Epithelial cell of proximal tubule (primary cell): ENCODE measurements around the gene C11orf68. TPM values are rescaled to one million over a fixed set of nuclear protein-coding genes. Genes with fewer than 3 reads are reported as not detected.
A peak's percentile ranks its signal among the peaks of the same experiment; 100 is the strongest.
"Not testable (repeated sequence)": the region's sequence is repeated elsewhere in the genome, so short reads cannot be mapped to it uniquely, and the experiment has no call there.

ENCODE experiments used
- DNase-seq: peaks from one replicate; pipeline ENCODE4 v3.0.0-alpha.2; 2011; ENCODE audit warnings: low read depth
- H3K4me3 ChIP-seq: 2 replicates; pipeline ENCODE4 v1.5.1; 2011; ENCODE audit warnings: low read depth, mild to moderate bottlenecking, low read length
- CTCF ChIP-seq: conservative IDR thresholded peaks from 2 replicates; pipeline ENCODE4 v1.5.1; 2012; ENCODE audit warnings: low read depth, mild to moderate bottlenecking, low read length
- total RNA-seq: library from RNA; depleted of rRNA; stranded (reverse); fragments of >200 nt; gene quantifications from 2 replicates; pipeline ENCODE4 v1.2.3, GENCODE V29; 2015

The C11orf68 gene
- total RNA-seq, 1 donor from 2014 or later, result 6.6 TPM

- no peak for DNase-seq
- no peak overlapping the region for H3K4me3 ChIP-seq
- TF ChIP-seq CTCF, result no peak
Measured at GRCh38 chr11:65896034-65896999, 22.5 kb downstream of the C11orf68 start.

- no peak for TF ChIP-seq CTCF
- no peak for DNase-seq
- H3K4me3 ChIP-seq, result no peak overlapping the region
Measured at GRCh38 chr11:65895482-65895981, 23.3 kb downstream of the C11orf68 start.

GRCh38 chr11:65894034-65894591 is 24.7 kb downstream of the C11orf68 start:
- DNase-seq, result no peak
- no peak overlapping the region for H3K4me3 ChIP-seq
- no peak for TF ChIP-seq CTCF

- TF ChIP-seq CTCF, result no peak
- DNase-seq, result no peak
- no peak overlapping the region for H3K4me3 ChIP-seq
Measured at GRCh38 chr11:65892661-65893317, 26.1 kb downstream of the C11orf68 start.

- DNase-seq, result not testable (repeated sequence)
- peak overlapping the region; percentile 58 for H3K4me3 ChIP-seq
Measured at GRCh38 chr11:65892137-65892540, 26.7 kb downstream of the C11orf68 start.

- TF ChIP-seq CTCF, result no peak
Measured at GRCh38 chr11:65891219-65892136, 27.4 kb downstream of the C11orf68 start.

More at GRCh38 chr11:65891219-65892136, 27.4 kb downstream of the C11orf68 start:
- H3K4me3 ChIP-seq, result peak overlapping the region; percentile 58
- no peak for DNase-seq
